Endothelial cell of umbilical vein (primary cell): ENCODE data around the gene MPST. TPM values are rescaled to one million over a fixed set of nuclear protein-coding genes. Genes with fewer than 3 reads are reported as not detected.

ENCODE experiments used
- BruUV-seq: library from RNA; stranded (reverse); fragments of 400-500 nt; replicated peaks from 2 replicates; lab custom pipeline; 2021; lab: Mats Ljungman, UMichigan
- CTCF ChIA-PET: fragments of 300-600, 350-600 bp; sonication (Branson Sonifier 250); formaldehyde crosslinking; loops from one replicate; lab custom pipeline; 2021; ENCODE audit warnings: antibody characterized with exemption, inconsistent platforms; lab: Charles Lee
- POLR2A ChIA-PET: fragments of 300-600, 350-600 bp; sonication (Branson Sonifier 250); formaldehyde crosslinking; loops from one replicate; lab custom pipeline; 2021; ENCODE audit warnings: antibody characterized with exemption, inconsistent platforms; lab: Charles Lee
- DNase-seq: peaks from one replicate; pipeline ENCODE4 v3.0.0-alpha.2; 2011; ENCODE audit warnings: low read depth, low spot score
- FAIRE-seq: peaks from 2 replicates; lab custom pipeline; 2011; peaks lifted over from hg19 to GRCh38; lab: Jason Lieb, UNC
- H2AFZ ChIP-seq: 2 replicates; pipeline ENCODE4 v1.6.0; 2012; ENCODE audit warnings: low read depth, low read length, control low read depth, inconsistent platforms
- H3K27ac ChIP-seq: 2 replicates; pipeline ENCODE4 v1.5.1; 2011; ENCODE audit warnings: low read depth, mild to moderate bottlenecking, control low read depth, low read length, moderate library complexity; ENCODE audit not compliant: insufficient read depth
- H3K27me3 ChIP-seq, 2 experiments: 2 replicates each; pipeline versions ENCODE4 v1.6.0 to v1.6.1; 2011; ENCODE audit warnings: low read length in 2 of 2, mixed read lengths in 1 of 2; ENCODE audit not compliant: control insufficient read depth in 2 of 2, insufficient read depth in 2 of 2
- H3K36me3 ChIP-seq, 2 experiments: 2 replicates in 1 of 2; 3 replicates in 1 of 2; pipeline ENCODE4 v1.5.1; 2011; ENCODE audit warnings: low read length in 2 of 2, mild to moderate bottlenecking in 1 of 2, moderate library complexity in 1 of 2; ENCODE audit not compliant: control insufficient read depth in 2 of 2, insufficient read depth in 2 of 2; ENCODE audit errors: extremely low read depth in 1 of 2
- H3K4me1 ChIP-seq: 3 replicates; pipeline ENCODE4 v1.5.1; 2011; ENCODE audit warnings: mild to moderate bottlenecking, low read length; ENCODE audit not compliant: control insufficient read depth, insufficient read depth; ENCODE audit errors: extremely low read depth
- H3K4me2 ChIP-seq: 2 replicates; pipeline ENCODE4 v1.6.1; 2011; ENCODE audit warnings: low read length, control low read depth, mixed read lengths; ENCODE audit not compliant: insufficient read depth
- H3K4me3 ChIP-seq, 3 experiments: fragments of 200-600 bp in 1 of 3; sonication (generic), shearing (Covaris generic) in 1 of 3; replicated peaks in 1 of 3; 2 replicates each; pipeline ENCODE4 v1.5.1; 2011 to 2016; ENCODE audit warnings: control low read depth in 3 of 3, low read length in 3 of 3, mild to moderate bottlenecking in 2 of 3, inconsistent platforms in 1 of 3, low read depth in 1 of 3, moderate library complexity in 1 of 3; ENCODE audit not compliant: insufficient read depth in 1 of 3
- H3K79me2 ChIP-seq: 2 replicates; pipeline ENCODE4 v1.6.0; 2012; ENCODE audit warnings: low read length, inconsistent platforms; ENCODE audit not compliant: control insufficient read depth, insufficient read depth
- H3K9ac ChIP-seq: replicated peaks from 2 replicates; pipeline ENCODE3; 2011; ENCODE audit warnings: low read length, control low read depth; ENCODE audit not compliant: insufficient read depth; ENCODE audit errors: extremely low read depth
- H3K9me1 ChIP-seq: replicated peaks from 3 replicates; pipeline ENCODE4 v1.6.0; 2011; ENCODE audit warnings: mild to moderate bottlenecking, low read length; ENCODE audit not compliant: control insufficient read depth, insufficient read depth; ENCODE audit errors: extremely low read depth
- H3K9me3 ChIP-seq: replicated peaks from 2 replicates; pipeline ENCODE4 v1.5.1; 2012; ENCODE audit warnings: low read length, inconsistent platforms; ENCODE audit not compliant: control insufficient read depth, insufficient read depth
- H4K20me1 ChIP-seq: replicated peaks from 2 replicates; pipeline ENCODE3; 2011; ENCODE audit warnings: mild to moderate bottlenecking, low read length; ENCODE audit not compliant: control insufficient read depth, insufficient read depth; ENCODE audit errors: extremely low read depth
- EZH2 ChIP-seq: IDR thresholded peaks from 2 replicates; pipeline ENCODE4 v1.6.1; 2012; ENCODE audit warnings: borderline replicate concordance, low read depth, mild to moderate bottlenecking, moderate library complexity, low read length, inconsistent platforms; ENCODE audit not compliant: severe bottlenecking
- FOS ChIP-seq: IDR thresholded peaks from 2 replicates; pipeline ENCODE4 v1.6.1; 2011; ENCODE audit warnings: mild to moderate bottlenecking, low read length, moderate library complexity, borderline replicate concordance; ENCODE audit not compliant: insufficient read depth
- GATA2 ChIP-seq: IDR thresholded peaks from 2 replicates; pipeline ENCODE4 v1.7.0; 2011; ENCODE audit warnings: low read depth, mild to moderate bottlenecking, moderate library complexity, mixed read lengths, low read length; ENCODE audit not compliant: insufficient read length, insufficient read depth
- JUN ChIP-seq: IDR thresholded peaks from 2 replicates; pipeline ENCODE4 v1.6.1; 2011; ENCODE audit warnings: borderline replicate concordance, low read depth; ENCODE audit not compliant: insufficient read length, insufficient read depth
- MAX ChIP-seq: IDR thresholded peaks from 2 replicates; pipeline ENCODE4 v1.6.1; 2011; ENCODE audit not compliant: insufficient read depth, insufficient read length
- MYC ChIP-seq: IDR thresholded peaks from one replicate; pipeline ENCODE4 v1.6.1; 2011; ENCODE audit warnings: mild to moderate bottlenecking, low read depth, low read length
- POLR2A ChIP-seq: IDR thresholded peaks from 2 replicates; pipeline ENCODE4 v1.6.1; 2012; ENCODE audit warnings: low read depth, mild to moderate bottlenecking, control low read depth, low read length
- POLR2AphosphoS5 ChIP-seq: IDR thresholded peaks from 2 replicates; pipeline ENCODE4 v1.6.1; 2012; ENCODE audit warnings: low read depth, mild to moderate bottlenecking, control low read depth, low read length, moderate library complexity; ENCODE audit not compliant: insufficient read depth
- dilution Hi-C: fragments of 300-500 bp; cut with MboI; formaldehyde crosslinking; loops from one replicate; pipeline ENCODE4 v1.15.0; 2019; ENCODE audit warnings: low sequenced_read_pairs; ENCODE audit not compliant: extremely low pct_ligation_motif_present
- intact Hi-C: fragments of 100-400 bp; cut with micrococcal nuclease; formaldehyde crosslinking; loops from one replicate; pipeline ENCODE4 v1.10.0; 2022
- polyA plus RNA-seq, 4 experiments: library from polyadenylated mRNA; depleted of rRNA in 3 of 4; stranded (reverse) in 3 of 4; unstranded in 1 of 4; fragments of >200 nt; gene quantifications; 2 replicates each; pipeline versions ENCODE4 v1.2.1 to v1.2.3, GENCODE V29; 2011 to 2012; ENCODE audit warnings: missing spikeins in 1 of 4
- total RNA-seq: library from RNA; stranded (reverse); gene quantifications from 2 replicates; pipeline ENCODE4 v1.2.3, GENCODE V29; 2021
- TF ChIP-seq, protein P1 (sequence below), 2 donors: IDR thresholded peaks; 1 replicate in 1 of 2; 2 replicates in 1 of 2; pipeline ENCODE4 v1.5.1; 2011; ENCODE audit warnings: low read length in 2 of 2, mild to moderate bottlenecking in 2 of 2, moderate library complexity in 2 of 2, control low read depth in 1 of 2, inconsistent platforms in 1 of 2, low read depth in 1 of 2; ENCODE audit not compliant: insufficient read depth in 1 of 2; ENCODE audit errors: extremely low read depth in 1 of 2

The MPST gene
- total and polyA plus RNA-seq, 2 donors (not counting 3 experiments of a cell fraction or from before 2014, with no cell fraction given), result 93.2 to 124 TPM

DNA sequence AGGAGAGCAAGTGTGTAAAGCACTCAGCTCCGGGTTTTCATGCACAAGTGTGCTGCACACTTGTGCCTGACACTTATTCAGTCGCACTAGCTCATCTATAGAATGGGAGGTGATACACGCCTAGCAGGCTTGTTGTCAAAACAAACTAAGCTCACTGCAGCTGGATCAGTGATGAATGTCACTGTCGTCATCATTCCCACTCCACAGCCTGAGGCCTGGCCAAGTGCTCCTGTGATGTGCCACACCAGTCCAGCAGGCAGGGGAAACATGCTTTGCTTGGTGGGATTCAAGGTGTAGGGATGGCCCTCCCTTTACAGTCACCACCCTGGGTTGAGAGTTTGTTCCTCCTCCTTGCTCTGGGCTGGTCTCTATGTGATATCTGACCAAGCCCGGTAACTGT lies 6.8 kb downstream of the MPST start:
- FAIRE-seq (no peak), DNase-seq (no peak)
- peaks cover 9% of the 10 kb centered on the region for H3K4me1 ChIP-seq
- H3K79me2 ChIP-seq, result peaks cover 5% of the 10 kb centered on the region
- H3K36me3 ChIP-seq, result peaks cover 6 to 37% of the 10 kb centered on the region in 2 experiments
- H2AFZ ChIP-seq, result no peak overlapping the region
- no peak overlapping the region for H3K9ac ChIP-seq
- BruUV-seq, result no TSS peak
- TF ChIP-seq MYC (no peak), MAX (no peak), EZH2 (no peak), JUN (no peak), FOS (no peak), GATA2 (no peak), POLR2AphosphoS5 (no peak), POLR2A (no peak)
- TF ChIP-seq, protein P1, sequence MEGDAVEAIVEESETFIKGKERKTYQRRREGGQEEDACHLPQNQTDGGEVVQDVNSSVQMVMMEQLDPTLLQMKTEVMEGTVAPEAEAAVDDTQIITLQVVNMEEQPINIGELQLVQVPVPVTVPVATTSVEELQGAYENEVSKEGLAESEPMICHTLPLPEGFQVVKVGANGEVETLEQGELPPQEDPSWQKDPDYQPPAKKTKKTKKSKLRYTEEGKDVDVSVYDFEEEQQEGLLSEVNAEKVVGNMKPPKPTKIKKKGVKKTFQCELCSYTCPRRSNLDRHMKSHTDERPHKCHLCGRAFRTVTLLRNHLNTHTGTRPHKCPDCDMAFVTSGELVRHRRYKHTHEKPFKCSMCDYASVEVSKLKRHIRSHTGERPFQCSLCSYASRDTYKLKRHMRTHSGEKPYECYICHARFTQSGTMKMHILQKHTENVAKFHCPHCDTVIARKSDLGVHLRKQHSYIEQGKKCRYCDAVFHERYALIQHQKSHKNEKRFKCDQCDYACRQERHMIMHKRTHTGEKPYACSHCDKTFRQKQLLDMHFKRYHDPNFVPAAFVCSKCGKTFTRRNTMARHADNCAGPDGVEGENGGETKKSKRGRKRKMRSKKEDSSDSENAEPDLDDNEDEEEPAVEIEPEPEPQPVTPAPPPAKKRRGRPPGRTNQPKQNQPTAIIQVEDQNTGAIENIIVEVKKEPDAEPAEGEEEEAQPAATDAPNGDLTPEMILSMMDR (IDR thresholded peaks at IDR 0.05; ENCODE audit: extremely low read depth in 1 of 2, insufficient read depth in 1 of 2, low read depth in 1 of 2, low read length in 2 of 2), result no peak
- H4K20me1 ChIP-seq, result no peaks in the 10 kb centered on the region
- H3K9me1 ChIP-seq, result no peaks in the 10 kb centered on the region
- H3K4me2 ChIP-seq, result no peak overlapping the region
- no peaks in the 10 kb centered on the region for H3K27me3 ChIP-seq
- H3K4me3 ChIP-seq, result no peak overlapping the region
- H3K9me3 ChIP-seq, result no peaks in the 10 kb centered on the region
- intact Hi-C loops (no loop called here), dilution Hi-C loops (no loop called here)
- CTCF ChIA-PET, result interaction anchor here (0.6 to 2.1 kb wide), 5 partner anchors 14 to 1864 kb away, joined by 3 to 5 read pairs (median 4); no protein-coding TSS in a partner anchor
- POLR2A ChIA-PET, result no interaction called here
- no peak overlapping the region for H3K27ac ChIP-seq
